Upper lobe of left lung (tissue), 6 donors: ENCODE data around the gene WNK2. TPM values are rescaled to one million over a fixed set of nuclear protein-coding genes. Genes with fewer than 3 reads are reported as not detected.

Experiments
- ATAC-seq, 2 donors: fragments of 200-7000 bp; cut with Tn5 transposase; one replicate each; pipeline ENCODE4 v1.9.1; 2022; ENCODE audit warnings: mild to moderate bottlenecking in 2 of 2, moderate library complexity in 2 of 2; ENCODE audit not compliant: low FRiP score in 2 of 2
- DNase-seq, 2 donors: peaks; one replicate each; pipeline ENCODE4 v3.0.0-alpha.2; 2019 to 2020
- H3K27ac ChIP-seq, 4 donors: fragments of 200-600 bp; sonication (generic); one replicate each; pipeline ENCODE4 v1.5.1; 2016 to 2019
- H3K27me3 ChIP-seq, 4 donors: fragments of 200-600 bp; sonication (generic); one replicate each; pipeline ENCODE4 v1.5.1; 2017 to 2019
- H3K36me3 ChIP-seq, 4 donors: fragments of 200-600 bp; sonication (generic); one replicate each; pipeline ENCODE4 v1.5.1; 2016 to 2019
- H3K4me1 ChIP-seq, 4 donors: fragments of 200-600 bp; sonication (generic); one replicate each; pipeline ENCODE4 v1.5.1; 2018 to 2019
- H3K4me3 ChIP-seq, 4 donors: fragments of 200-600 bp; sonication (generic); one replicate each; pipeline ENCODE4 v1.5.1; 2017 to 2019; ENCODE audit warnings: mild to moderate bottlenecking in 2 of 4, moderate library complexity in 1 of 4
- H3K9me3 ChIP-seq, 4 donors: fragments of 200-600 bp; sonication (generic); one replicate each; pipeline ENCODE4 v1.5.1; 2018 to 2019
- EP300 ChIP-seq, 4 donors: sonication (generic); formaldehyde crosslinking; IDR thresholded peaks; one replicate each; pipeline ENCODE4 v1.5.1; 2017; ENCODE audit warnings: antibody characterized with exemption in 4 of 4, control low read depth in 2 of 4
- POLR2A ChIP-seq, 4 donors: fragments of 450-650 bp; IDR thresholded peaks; one replicate each; pipeline ENCODE4 v1.5.1; 2016 to 2017; ENCODE audit warnings: antibody characterized with exemption in 4 of 4, mild to moderate bottlenecking in 2 of 4
- POLR2AphosphoS5 ChIP-seq, 2 donors: sonication (generic); formaldehyde crosslinking; IDR thresholded peaks; one replicate each; pipeline ENCODE4 v1.5.1; 2017; ENCODE audit warnings: antibody characterized with exemption in 2 of 2
- WGBS, 2 donors: methylation state at CpG; one replicate each; pipeline ENCODE4 v1.1.5; 2017 to 2018; 5-methylcytosine and 5-hydroxymethylcytosine counted together
- total RNA-seq, 6 donors: library from RNA; depleted of rRNA in 4 of 6; stranded (reverse); fragments of >200 nt in 4 of 6; gene quantifications; one replicate each; pipeline versions ENCODE4 v1.1.0 to v1.2.1, GENCODE V29; 2016 to 2021
- TF ChIP-seq, protein P1 (sequence below), 6 experiments: fragments of 450-650 bp in 4 of 6; fragments of 200-600 bp in 2 of 6; sonication (generic) in 2 of 6; IDR thresholded peaks; one replicate each; pipeline ENCODE4 v1.5.1; 2016 to 2019; ENCODE audit warnings: antibody characterized with exemption in 6 of 6
- donor health status: DM: no; HTN: no; CAD: no; lungs with moderate emphysema.
- donor health status: DM: no; HTN: yes; CAD: no; lungs with severe emphysema.

Gene WNK2
- total RNA-seq, 6 donors from 2014 or later: 1.1 to 11.5 (median 7.3) TPM

- Histone ChIP-seq H3K4me1 (peaks cover 0 to 7% (median 3%) of the 10 kb centered on the region in 4 donors), H3K9me3 (no peaks in the 10 kb centered on the region), H3K4me3 (no peak overlapping the region), H3K36me3 (no peaks in the 10 kb centered on the region), H3K27ac (no peak overlapping the region), H3K27me3 (no peaks in the 10 kb centered on the region)
- 89 to 98% methylated on average over 6 to 15 of the region's 15 CpGs for WGBS, 2 donors
- ATAC-seq (no peak), DNase-seq (peak in 1 of 2 donors; percentile 54)
- TF ChIP-seq POLR2AphosphoS5 (IDR thresholded peaks at IDR 0.05) (no peak), POLR2A (IDR thresholded peaks at IDR 0.05) (no peak), EP300 (IDR thresholded peaks at IDR 0.05) (no peak)
- TF ChIP-seq, protein P1, sequence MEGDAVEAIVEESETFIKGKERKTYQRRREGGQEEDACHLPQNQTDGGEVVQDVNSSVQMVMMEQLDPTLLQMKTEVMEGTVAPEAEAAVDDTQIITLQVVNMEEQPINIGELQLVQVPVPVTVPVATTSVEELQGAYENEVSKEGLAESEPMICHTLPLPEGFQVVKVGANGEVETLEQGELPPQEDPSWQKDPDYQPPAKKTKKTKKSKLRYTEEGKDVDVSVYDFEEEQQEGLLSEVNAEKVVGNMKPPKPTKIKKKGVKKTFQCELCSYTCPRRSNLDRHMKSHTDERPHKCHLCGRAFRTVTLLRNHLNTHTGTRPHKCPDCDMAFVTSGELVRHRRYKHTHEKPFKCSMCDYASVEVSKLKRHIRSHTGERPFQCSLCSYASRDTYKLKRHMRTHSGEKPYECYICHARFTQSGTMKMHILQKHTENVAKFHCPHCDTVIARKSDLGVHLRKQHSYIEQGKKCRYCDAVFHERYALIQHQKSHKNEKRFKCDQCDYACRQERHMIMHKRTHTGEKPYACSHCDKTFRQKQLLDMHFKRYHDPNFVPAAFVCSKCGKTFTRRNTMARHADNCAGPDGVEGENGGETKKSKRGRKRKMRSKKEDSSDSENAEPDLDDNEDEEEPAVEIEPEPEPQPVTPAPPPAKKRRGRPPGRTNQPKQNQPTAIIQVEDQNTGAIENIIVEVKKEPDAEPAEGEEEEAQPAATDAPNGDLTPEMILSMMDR (IDR thresholded peaks at IDR 0.05): no peak
Observed at GRCh38 chr9:93234600-93234999, 50.7 kb downstream of the WNK2 start.

DNA sequence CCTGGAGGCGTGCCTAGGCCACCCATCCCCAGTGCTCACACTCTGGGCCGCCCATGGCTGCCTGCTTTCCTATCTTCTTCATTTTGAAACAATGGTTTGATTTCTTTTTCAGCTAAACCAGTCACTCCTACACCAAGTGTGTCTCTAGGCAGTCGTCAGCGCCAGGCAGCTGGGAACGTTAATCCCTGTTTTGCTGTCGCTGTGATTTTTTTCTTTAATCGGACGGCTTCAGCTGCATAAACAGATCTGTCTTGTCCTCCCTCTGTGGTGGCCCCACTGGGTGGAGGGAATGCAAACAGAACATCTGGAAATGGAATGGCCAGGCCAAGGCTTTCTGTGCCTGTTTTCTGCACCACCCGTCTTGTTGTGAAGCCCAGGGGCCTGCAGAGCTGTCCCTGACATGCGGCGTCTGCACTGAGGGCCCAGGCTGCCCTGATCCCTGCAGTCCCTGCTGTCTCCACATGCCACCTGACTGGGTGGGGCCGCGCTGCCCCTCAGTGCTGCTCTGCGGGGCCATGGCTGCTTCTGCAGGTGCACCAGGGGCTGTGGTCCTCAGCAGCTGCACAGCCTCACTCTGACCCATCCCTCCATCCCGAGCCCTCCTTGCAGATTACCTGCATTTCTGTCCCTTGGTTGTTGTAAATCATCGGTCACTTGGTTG, 51.5 kb downstream of the WNK2 start:
- H3K4me3 ChIP-seq: no peak overlapping the region
- H3K9me3 ChIP-seq: no peaks in the 10 kb centered on the region
- WGBS, 2 donors: 73 to 83% methylated on average over 11 to 13 of the region's 16 CpGs
- no peaks in the 10 kb centered on the region for H3K27me3 ChIP-seq
- no peak overlapping the region for H3K27ac ChIP-seq
- TF ChIP-seq POLR2A (IDR thresholded peaks at IDR 0.05) (no peak), POLR2AphosphoS5 (IDR thresholded peaks at IDR 0.05) (no peak), EP300 (IDR thresholded peaks at IDR 0.05) (no peak)
- DNase-seq (peak in 1 of 2 donors; percentile 63), ATAC-seq (no peak)
- no peaks in the 10 kb centered on the region for H3K36me3 ChIP-seq
- peaks cover 0 to 7% (median 3%) of the 10 kb centered on the region in 4 donors for H3K4me1 ChIP-seq

DNA sequence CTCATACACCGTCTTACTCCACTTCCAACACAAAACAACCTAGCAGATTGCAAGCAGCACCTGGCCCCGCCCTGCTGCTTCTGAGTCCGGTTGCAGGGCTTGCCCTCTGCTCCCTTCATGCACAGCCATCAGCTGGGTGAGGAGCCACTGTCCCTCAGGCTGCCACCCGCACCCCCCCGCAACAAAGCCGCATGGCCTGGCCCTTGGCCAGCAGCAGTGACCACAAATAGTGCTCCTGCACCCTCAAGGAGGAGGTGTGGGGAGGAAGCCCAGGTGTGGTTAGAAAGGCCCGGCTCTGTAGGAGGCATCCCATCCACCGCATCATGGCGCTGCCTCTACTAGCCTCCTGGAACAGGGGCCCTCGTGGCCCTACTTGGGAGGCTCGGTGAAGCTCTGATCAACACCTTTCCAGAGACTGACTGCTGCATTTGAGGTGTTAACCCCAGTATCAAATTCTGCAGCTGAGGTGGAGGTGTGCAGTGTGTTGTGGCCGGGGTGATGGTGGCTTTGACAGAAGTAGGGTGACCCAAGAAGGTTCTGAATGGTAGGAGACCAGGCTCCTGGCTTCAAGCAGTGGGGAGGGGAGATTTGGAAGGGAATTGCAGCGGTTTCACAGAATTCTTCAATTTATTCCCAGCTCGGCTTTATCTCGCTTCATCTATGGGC, 52.7 kb downstream of the WNK2 start:
- Histone ChIP-seq H3K4me1 (peaks cover 0 to 2% (median under 1%) of the 10 kb centered on the region in 4 donors), H3K36me3 (no peaks in the 10 kb centered on the region), H3K27ac (no peak overlapping the region), H3K9me3 (no peaks in the 10 kb centered on the region), H3K27me3 (no peaks in the 10 kb centered on the region), H3K4me3 (no peak overlapping the region)
- WGBS, 2 donors: 78 to 84% methylated on average over 11 to 15 of the region's 15 CpGs
- TF ChIP-seq, protein P1 (IDR thresholded peaks at IDR 0.05): no peak
- TF ChIP-seq POLR2A (IDR thresholded peaks at IDR 0.05) (no peak), EP300 (IDR thresholded peaks at IDR 0.05) (no peak), POLR2AphosphoS5 (IDR thresholded peaks at IDR 0.05) (no peak)
- peak in 1 of 2 donors; percentile 57 for DNase-seq
- ATAC-seq: peak in 1 of 2 donors; percentile 24

GRCh38 chr9:93237540-93237939, 53.6 kb downstream of the WNK2 start:
- ATAC-seq: no peak
- 58 to 68% methylated on average over 2 of the region's 2 CpGs for WGBS, 2 donors
- H3K9me3 ChIP-seq: no peaks in the 10 kb centered on the region
- no peak overlapping the region for H3K4me3 ChIP-seq
- no peak overlapping the region for H3K27ac ChIP-seq
- no peak for DNase-seq
- H3K4me1 ChIP-seq: no peaks in the 10 kb centered on the region
- no peaks in the 10 kb centered on the region for H3K36me3 ChIP-seq
- H3K27me3 ChIP-seq: no peaks in the 10 kb centered on the region
- TF ChIP-seq EP300 (IDR thresholded peaks at IDR 0.05): no peak
- no peak for TF ChIP-seq POLR2A (IDR thresholded peaks at IDR 0.05)
- TF ChIP-seq POLR2AphosphoS5 (IDR thresholded peaks at IDR 0.05): no peak
- TF ChIP-seq, protein P1 (IDR thresholded peaks at IDR 0.05): no peak

DNA sequence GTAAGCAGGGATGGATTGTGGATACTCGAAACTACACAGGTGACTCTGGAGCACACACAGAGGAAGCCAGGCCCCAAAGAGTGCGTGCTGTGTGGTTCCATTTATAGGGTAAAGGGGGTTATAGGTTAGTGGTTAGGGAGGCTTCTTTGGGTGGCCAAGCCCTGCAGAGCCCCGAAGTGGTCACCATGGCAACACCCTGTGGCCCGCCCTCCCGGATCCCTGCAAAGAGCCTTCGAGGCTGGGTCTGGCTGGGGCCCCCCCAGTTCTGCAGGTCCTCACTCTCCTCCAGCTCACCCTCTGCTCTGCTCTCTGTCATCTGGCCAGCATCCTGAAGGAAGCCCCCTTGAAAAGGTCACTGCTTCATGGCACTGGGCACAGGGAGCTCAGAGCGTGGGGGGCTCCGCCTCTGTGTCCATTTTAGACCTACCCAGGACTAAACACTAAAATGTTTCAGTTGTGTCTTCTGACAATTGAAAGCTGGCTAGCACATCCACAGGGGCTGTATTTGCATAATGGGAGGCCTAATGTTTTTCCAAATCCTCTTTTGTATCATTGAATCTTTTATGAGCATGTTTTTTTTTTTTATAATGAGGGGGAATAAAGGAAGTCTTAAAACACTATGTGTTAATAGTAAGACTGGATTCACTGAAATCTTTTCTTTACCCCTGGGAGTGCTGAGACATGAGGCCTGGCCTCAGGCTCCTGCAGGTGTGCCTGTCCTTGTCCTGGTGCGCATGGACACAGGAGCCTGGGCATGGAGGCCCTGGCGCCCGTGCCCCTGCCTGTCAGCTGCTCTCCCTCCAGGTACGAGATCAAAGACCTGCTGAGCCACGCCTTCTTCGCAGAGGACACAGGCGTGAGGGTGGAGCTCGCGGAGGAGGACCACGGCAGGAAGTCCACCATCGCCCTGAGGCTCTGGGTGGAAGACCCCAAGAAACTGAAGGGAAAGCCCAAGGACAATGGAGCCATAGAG, 55.3 kb downstream of the WNK2 start:
- Histone ChIP-seq H3K36me3 (no peaks in the 10 kb centered on the region), H3K27me3 (no peaks in the 10 kb centered on the region), H3K4me3 (no peak overlapping the region), H3K27ac (no peak overlapping the region), H3K9me3 (no peaks in the 10 kb centered on the region), H3K4me1 (no peaks in the 10 kb centered on the region)
- 90 to 92% methylated on average over 19 of the region's 19 CpGs for WGBS, 2 donors
- DNase-seq (peak in 1 of 2 donors; percentile 65), ATAC-seq (no peak)
- no peak for TF ChIP-seq EP300 (IDR thresholded peaks at IDR 0.05)
- TF ChIP-seq POLR2A (IDR thresholded peaks at IDR 0.05): no peak
- TF ChIP-seq, protein P1 (IDR thresholded peaks at IDR 0.05): no peak
- TF ChIP-seq POLR2AphosphoS5 (IDR thresholded peaks at IDR 0.05): no peak
